Measurements from ENCODE around the gene PCLAF. TPM values are rescaled to one million over a fixed set of nuclear protein-coding genes. Genes with fewer than 3 reads are reported as not detected.

The PCLAF gene
- 1 to 10 TPM; 4.8 to 5.5 TPM for total RNA-seq

- under 1% methylated on average over 38 of the region's 38 CpGs for WGBS
Observed at GRCh38 chr15:64381000-64381751, at the start of gene PCLAF. PCLAF (minus strand) TSS chr15:64381441; CDS start chr15:64381371, 70 bp downstream.

GRCh38 chr15:64430000-64430735, 48.9 kb upstream of the PCLAF start:
- Histone ChIP-seq H3K27me3 (replicated peaks; ENCODE audit: insufficient read depth) (no peaks in the 10 kb centered on the region), H3K27ac (peak overlapping the region in 1 of 2 donors; percentile 35), H3K36me3 (no peaks in the 10 kb centered on the region), H3K4me1 (replicated peaks) (no peaks in the 10 kb centered on the region), H3K9me3 (no peaks in the 10 kb centered on the region), H3K4me3 (no peak overlapping the region)
- TF ChIP-seq CTCF (IDR thresholded peaks at IDR 0.05), result no peak
- TF ChIP-seq POLR2AphosphoS5 (IDR thresholded peaks at IDR 0.05), result peak; percentile 25
- 12% methylated on average over 3 of the region's 3 CpGs for WGBS
- DNase-seq (ENCODE audit: low spot score), result peak; percentile 8
- intact Hi-C loops (cut with DNase I), result loop anchor here (2.0 to 5.0 kb wide), 2 partner anchors 252 to 299 kb away; no protein-coding TSS in a partner anchor

More at GRCh38 chr15:64381000-64381751, at the start of gene PCLAF:
- intact Hi-C loops (cut with DNase I), result no loop called here
- TF ChIP-seq POLR2A (IDR thresholded peaks at IDR 0.05) (no peak), POLR2AphosphoS5 (IDR thresholded peaks at IDR 0.05) (peak; percentile 88), CTCF (IDR thresholded peaks at IDR 0.05) (peak in 1 of 4 experiments; percentile 15)
- Histone ChIP-seq H3K36me3 (no peaks in the 10 kb centered on the region), H3K4me1 (replicated peaks) (no peaks in the 10 kb centered on the region), H3K9me3 (no peaks in the 10 kb centered on the region), H3K4me3 (peak within 1 kb of the TSS; percentile 32 to 41), H3K27ac (no peak within 1 kb of the TSS), H3K27me3 (replicated peaks; ENCODE audit: insufficient read depth) (no peaks in the 10 kb centered on the region)
- peak; percentile 92 for DNase-seq (ENCODE audit: low spot score)

- no peaks in the 10 kb centered on the region for H3K4me1 ChIP-seq (replicated peaks)
- intact Hi-C loops (cut with DNase I), result loop anchor here (2.0 to 5.0 kb wide), 2 partner anchors 253 to 299 kb away; no protein-coding TSS in a partner anchor
- H3K36me3 ChIP-seq, result no peaks in the 10 kb centered on the region
- no peak overlapping the region for H3K27ac ChIP-seq
- no peak for TF ChIP-seq CTCF (IDR thresholded peaks at IDR 0.05)
- TF ChIP-seq POLR2AphosphoS5 (IDR thresholded peaks at IDR 0.05), result no peak
- no peak for TF ChIP-seq POLR2A (IDR thresholded peaks at IDR 0.05)
- no peak for DNase-seq (ENCODE audit: low spot score)
- no peak overlapping the region for H3K4me3 ChIP-seq
- H3K9me3 ChIP-seq, result no peaks in the 10 kb centered on the region
- H3K27me3 ChIP-seq (replicated peaks; ENCODE audit: insufficient read depth), result no peaks in the 10 kb centered on the region
Observed at GRCh38 chr15:64429448-64429847, 48.2 kb upstream of the PCLAF start.

- WGBS, result 69% methylated on average over 7 of the region's 7 CpGs
- Histone ChIP-seq H3K36me3 (no peaks in the 10 kb centered on the region), H3K27ac (no peak overlapping the region), H3K4me1 (replicated peaks) (no peaks in the 10 kb centered on the region), H3K27me3 (replicated peaks; ENCODE audit: insufficient read depth) (no peaks in the 10 kb centered on the region), H3K4me3 (no peak overlapping the region), H3K9me3 (no peaks in the 10 kb centered on the region)
- intact Hi-C loops (cut with DNase I), result loop anchor here (5.0 kb wide), 1 partner anchor 255 kb away; no protein-coding TSS in a partner anchor
- DNase-seq (ENCODE audit: low spot score), result no peak
- TF ChIP-seq CTCF (IDR thresholded peaks at IDR 0.05) (peak in 3 of 4 experiments; percentile 20 to 51 (median 44)), POLR2A (IDR thresholded peaks at IDR 0.05) (no peak)
Observed at GRCh38 chr15:64426845-64427465, 45.7 kb upstream of the PCLAF start.

All from prostate gland (tissue), 2 donors.